DOHH2 (cell line): Measurements from ENCODE around the gene USP17L22.
"Not testable (repeated sequence)": the region's sequence is repeated elsewhere in the genome, so short reads cannot be mapped to it uniquely, and the experiment has no call there.

Experiments
- H3F3A ChIP-seq: fragments of 200-600 bp; sonication (generic), shearing (Covaris generic); 2 replicates; pipeline ENCODE4 v1.6.0; 2016; ENCODE audit warnings: antibody characterized with exemption, mild to moderate bottlenecking; ENCODE audit not compliant: control insufficient read depth, insufficient read depth
- H3K27ac ChIP-seq: fragments of 200-600 bp; sonication (generic); 2 replicates; pipeline ENCODE4 v1.5.1; 2014; ENCODE audit warnings: low read depth, mild to moderate bottlenecking, low read length, moderate library complexity
- H3K27me3 ChIP-seq: fragments of 200-600 bp; sonication (generic); 2 replicates; pipeline ENCODE4 v1.6.1; 2014; ENCODE audit warnings: mild to moderate bottlenecking, low read length, mixed read lengths; ENCODE audit not compliant: control insufficient read depth
- H3K36me3 ChIP-seq: fragments of 200-600 bp; sonication (generic); 2 replicates; pipeline ENCODE4 v1.6.1; 2014; ENCODE audit warnings: mild to moderate bottlenecking, low read length, moderate library complexity, mixed read lengths; ENCODE audit not compliant: control insufficient read depth
- H3K4me1 ChIP-seq: fragments of 200-600 bp; sonication (generic); 2 replicates; pipeline ENCODE4 v1.6.1; 2014; ENCODE audit warnings: mild to moderate bottlenecking, low read length, mixed read lengths; ENCODE audit not compliant: control insufficient read depth
- H3K4me2 ChIP-seq: fragments of 200-600 bp; sonication (generic); 2 replicates; pipeline ENCODE4 v1.6.0; 2014; ENCODE audit warnings: mild to moderate bottlenecking, low read length, moderate library complexity
- H3K4me3 ChIP-seq: fragments of 200-600 bp; sonication (generic); 2 replicates; pipeline ENCODE4 v1.5.1; 2014; ENCODE audit warnings: mild to moderate bottlenecking, low read length, mixed read lengths
- H3K79me2 ChIP-seq: fragments of 200-600 bp; sonication (generic); 2 replicates; pipeline ENCODE4 v1.6.1; 2014; ENCODE audit warnings: mild to moderate bottlenecking, low read length, mixed read lengths; ENCODE audit not compliant: control insufficient read depth
- H3K9me2 ChIP-seq: fragments of 200-600 bp; sonication (generic); replicated peaks from 2 replicates; pipeline ENCODE4 v1.6.1; 2014; ENCODE audit warnings: mild to moderate bottlenecking, low read length, mixed read lengths; ENCODE audit not compliant: control insufficient read depth
- H3K9me3 ChIP-seq: fragments of 200-600 bp; sonication (generic); 2 replicates; pipeline ENCODE4 v1.6.1; 2014; ENCODE audit warnings: antibody characterized with exemption, low read length, mixed read lengths; ENCODE audit not compliant: control insufficient read depth, insufficient read depth
- H4K20me1 ChIP-seq: fragments of 200-600 bp; sonication (generic); 2 replicates; pipeline ENCODE4 v1.6.0; 2014; ENCODE audit warnings: low read depth, mild to moderate bottlenecking, antibody characterized with exemption, low read length, moderate library complexity; ENCODE audit not compliant: control insufficient read depth, insufficient read depth

Gene USP17L22, protein sequence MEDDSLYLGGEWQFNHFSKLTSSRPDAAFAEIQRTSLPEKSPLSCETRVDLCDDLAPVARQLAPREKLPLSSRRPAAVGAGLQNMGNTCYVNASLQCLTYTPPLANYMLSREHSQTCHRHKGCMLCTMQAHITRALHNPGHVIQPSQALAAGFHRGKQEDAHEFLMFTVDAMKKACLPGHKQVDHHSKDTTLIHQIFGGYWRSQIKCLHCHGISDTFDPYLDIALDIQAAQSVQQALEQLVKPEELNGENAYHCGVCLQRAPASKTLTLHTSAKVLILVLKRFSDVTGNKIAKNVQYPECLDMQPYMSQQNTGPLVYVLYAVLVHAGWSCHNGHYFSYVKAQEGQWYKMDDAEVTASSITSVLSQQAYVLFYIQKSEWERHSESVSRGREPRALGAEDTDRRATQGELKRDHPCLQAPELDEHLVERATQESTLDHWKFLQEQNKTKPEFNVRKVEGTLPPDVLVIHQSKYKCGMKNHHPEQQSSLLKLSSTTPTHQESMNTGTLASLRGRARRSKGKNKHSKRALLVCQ

DNA sequence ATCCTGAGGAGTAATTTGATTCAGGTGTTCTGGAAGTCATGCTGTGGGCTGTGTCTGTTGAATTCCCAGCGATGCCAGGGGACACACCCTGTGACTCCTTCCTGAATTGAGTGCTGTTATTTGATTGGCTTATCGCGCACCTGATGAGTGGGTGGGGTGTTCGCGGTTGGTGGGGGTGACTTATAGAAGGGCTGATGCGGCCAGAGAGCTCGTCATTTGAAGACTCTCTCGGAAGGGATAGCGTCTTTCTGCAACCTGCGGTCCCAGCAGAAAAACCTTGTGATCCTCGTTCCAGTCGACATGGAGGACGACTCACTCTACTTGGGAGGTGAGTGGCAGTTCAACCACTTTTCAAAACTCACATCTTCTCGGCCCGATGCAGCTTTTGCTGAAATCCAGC, at the start of gene USP17L22:
Gene USP17L22, plus strand, starts transcription at position 301 of the 400 bp plus-strand sequence. Its CDS starts 0 bp downstream, at position 301.
- not testable (repeated sequence) for H3K27me3 ChIP-seq, H3K4me1 ChIP-seq, H3K9me2 ChIP-seq, H3K9me3 ChIP-seq, H3K79me2 ChIP-seq, H3F3A ChIP-seq, H3K36me3 ChIP-seq, H3K4me3 ChIP-seq, H3K27ac ChIP-seq, H4K20me1 ChIP-seq, H3K4me2 ChIP-seq

DNA sequence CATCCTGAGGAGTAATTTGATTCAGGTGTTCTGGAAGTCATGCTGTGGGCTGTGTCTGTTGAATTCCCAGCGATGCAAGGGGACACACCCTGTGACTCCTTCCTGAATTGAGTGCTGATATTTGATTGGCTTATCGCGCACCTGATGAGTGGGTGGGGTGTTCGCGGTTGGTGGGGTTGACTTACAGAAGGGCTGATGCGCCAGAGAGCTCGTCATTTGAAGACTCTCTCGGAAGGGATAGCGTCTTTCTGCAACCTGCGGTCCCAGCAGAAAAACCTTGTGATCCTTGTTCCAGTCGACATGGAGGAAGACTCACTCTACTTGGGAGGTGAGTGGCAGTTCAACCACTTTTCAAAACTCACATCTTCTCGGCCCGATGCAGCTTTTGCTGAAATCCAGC, 47.6 kb upstream of the USP17L22 start, which contains the start of gene USP17L12:
Gene USP17L12, plus strand, starts transcription at position 301 of the 400 bp plus-strand sequence. Its CDS starts 0 bp downstream, at position 301.
- not testable (repeated sequence) for H3K4me2 ChIP-seq, H3K79me2 ChIP-seq, H3K9me2 ChIP-seq, H3K27me3 ChIP-seq, H3K4me3 ChIP-seq, H3K27ac ChIP-seq, H3F3A ChIP-seq, H3K36me3 ChIP-seq, H4K20me1 ChIP-seq, H3K9me3 ChIP-seq, H3K4me1 ChIP-seq

DNA sequence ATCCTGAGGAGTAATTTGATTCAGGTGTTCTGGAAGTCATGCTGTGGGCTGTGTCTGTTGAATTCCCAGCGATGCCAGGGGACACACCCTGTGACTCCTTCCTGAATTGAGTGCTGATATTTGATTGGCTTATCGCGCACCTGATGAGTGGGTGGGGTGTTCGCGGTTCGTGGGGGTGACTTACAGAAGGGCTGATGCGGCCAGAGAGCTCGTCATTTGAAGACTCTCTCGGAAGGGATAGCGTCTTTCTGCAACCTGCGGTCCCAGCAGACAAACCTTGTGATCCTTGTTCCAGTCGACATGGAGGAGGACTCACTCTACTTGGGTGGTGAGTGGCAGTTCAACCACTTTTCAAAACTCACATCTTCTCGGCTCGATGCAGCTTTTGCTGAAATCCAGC, 42.8 kb upstream of the USP17L22 start, which contains the start of gene USP17L13:
Gene USP17L13, plus strand, starts transcription at position 301 of the 400 bp plus-strand sequence. Its CDS starts 0 bp downstream, at position 301.
- H3K9me3 ChIP-seq, H3K9me2 ChIP-seq, H4K20me1 ChIP-seq, H3F3A ChIP-seq, H3K4me2 ChIP-seq, H3K4me1 ChIP-seq, H3K36me3 ChIP-seq, H3K27me3 ChIP-seq, H3K79me2 ChIP-seq, H3K4me3 ChIP-seq, H3K27ac ChIP-seq: not testable (repeated sequence)

DNA sequence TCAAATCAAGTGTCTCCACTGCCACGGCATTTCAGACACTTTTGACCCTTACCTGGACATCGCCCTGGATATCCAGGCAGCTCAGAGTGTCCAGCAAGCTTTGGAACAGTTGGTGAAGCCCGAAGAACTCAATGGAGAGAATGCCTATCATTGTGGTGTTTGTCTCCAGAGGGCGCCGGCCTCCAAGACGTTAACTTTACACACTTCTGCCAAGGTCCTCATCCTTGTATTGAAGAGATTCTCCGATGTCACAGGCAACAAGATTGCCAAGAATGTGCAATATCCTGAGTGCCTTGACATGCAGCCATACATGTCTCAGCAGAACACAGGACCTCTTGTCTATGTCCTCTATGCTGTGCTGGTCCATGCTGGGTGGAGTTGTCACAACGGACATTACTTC, 37.2 kb upstream of the USP17L22 start:
- not testable (repeated sequence) for H3K9me3 ChIP-seq, H3K79me2 ChIP-seq, H3F3A ChIP-seq, H4K20me1 ChIP-seq, H3K4me3 ChIP-seq, H3K27ac ChIP-seq, H3K4me2 ChIP-seq, H3K36me3 ChIP-seq, H3K27me3 ChIP-seq, H3K4me1 ChIP-seq, H3K9me2 ChIP-seq

DNA sequence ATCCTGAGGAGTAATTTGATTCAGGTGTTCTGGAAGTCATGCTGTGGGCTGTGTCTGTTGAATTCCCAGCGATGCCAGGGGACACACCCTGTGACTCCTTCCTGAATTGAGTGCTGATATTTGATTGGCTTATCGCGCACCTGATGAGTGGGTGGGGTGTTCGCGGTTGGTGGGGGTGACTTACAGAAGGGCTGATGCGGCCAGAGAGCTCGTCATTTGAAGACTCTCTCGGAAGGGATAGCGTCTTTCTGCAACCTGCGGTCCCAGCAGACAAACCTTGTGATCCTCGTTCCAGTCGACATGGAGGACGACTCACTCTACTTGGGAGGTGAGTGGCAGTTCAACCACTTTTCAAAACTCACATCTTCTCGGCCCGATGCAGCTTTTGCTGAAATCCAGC, 33.3 kb upstream of the USP17L22 start, which contains the start of gene USP17L15:
Gene USP17L15, plus strand, starts transcription at position 301 of the 400 bp plus-strand sequence. Its CDS starts 0 bp downstream, at position 301.
- H3K27me3 ChIP-seq, H3K36me3 ChIP-seq: not testable (repeated sequence)

DNA sequence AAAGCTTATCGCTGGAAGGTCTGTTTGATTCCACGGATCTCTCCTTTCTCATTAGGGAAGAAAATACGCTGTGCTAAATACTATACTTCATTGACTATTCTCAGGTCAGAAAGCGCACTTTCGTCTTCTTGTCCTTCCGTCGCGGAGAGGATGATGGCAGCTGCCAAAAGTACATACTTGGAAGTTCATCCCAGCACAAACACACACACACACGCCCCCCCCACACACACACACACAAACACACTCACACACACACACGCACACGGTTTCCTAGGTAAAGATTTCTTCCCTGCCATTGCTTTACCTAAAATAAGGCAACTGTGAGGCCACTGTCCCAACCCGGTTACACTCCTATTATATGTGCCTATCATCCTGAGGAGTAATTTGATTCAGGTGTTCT, 29.0 kb upstream of the USP17L22 start:
- not testable (repeated sequence) for H3K36me3 ChIP-seq, H3K79me2 ChIP-seq, H3F3A ChIP-seq, H4K20me1 ChIP-seq, H3K27ac ChIP-seq, H3K9me2 ChIP-seq, H3K9me3 ChIP-seq, H3K4me1 ChIP-seq, H3K4me3 ChIP-seq, H3K4me2 ChIP-seq, H3K27me3 ChIP-seq

More for the DNA sequence above, 33.3 kb upstream of the USP17L22 start, which contains the start of gene USP17L15:
- not testable (repeated sequence) for H3K4me1 ChIP-seq, H3K9me3 ChIP-seq, H3K4me2 ChIP-seq, H3K27ac ChIP-seq, H3K9me2 ChIP-seq, H4K20me1 ChIP-seq, H3K4me3 ChIP-seq, H3F3A ChIP-seq, H3K79me2 ChIP-seq

DNA sequence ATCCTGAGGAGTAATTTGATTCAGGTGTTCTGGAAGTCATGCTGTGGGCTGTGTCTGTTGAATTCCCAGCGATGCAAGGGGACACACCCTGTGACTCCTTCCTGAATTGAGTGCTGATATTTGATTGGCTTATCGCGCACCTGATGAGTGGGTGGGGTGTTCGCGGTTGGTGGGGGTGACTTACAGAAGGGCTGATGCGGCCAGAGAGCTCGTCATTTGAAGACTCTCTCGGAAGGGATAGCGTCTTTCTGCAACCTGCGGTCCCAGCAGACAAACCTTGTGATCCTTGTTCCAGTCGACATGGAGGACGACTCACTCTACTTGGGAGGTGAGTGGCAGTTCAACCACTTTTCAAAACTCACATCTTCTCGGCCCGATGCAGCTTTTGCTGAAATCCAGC, 23.8 kb upstream of the USP17L22 start, which contains the start of gene USP17L17:
Gene USP17L17, plus strand, starts transcription at position 301 of the 400 bp plus-strand sequence. Its CDS starts 0 bp downstream, at position 301.
- not testable (repeated sequence) for H3K27ac ChIP-seq, H3K4me2 ChIP-seq, H3K79me2 ChIP-seq, H4K20me1 ChIP-seq, H3F3A ChIP-seq, H3K4me3 ChIP-seq, H3K4me1 ChIP-seq, H3K9me2 ChIP-seq, H3K36me3 ChIP-seq, H3K9me3 ChIP-seq, H3K27me3 ChIP-seq
